Measurements from ENCODE around the gene AKAP9.

GRCh38 chr7:91993976-91994375, 53.3 kb downstream of the AKAP9 start:
- TF ChIP-seq CTCF (IDR thresholded peaks at IDR 0.05; ENCODE audit: low read depth, low read length, poor library complexity, severe bottlenecking) = no peak
- no peak for TF ChIP-seq EZH2phosphoT487 (IDR thresholded peaks at IDR 0.05; ENCODE audit: borderline replicate concordance, low read length)
